Measurements from ENCODE around the gene SMIM38.

SMIM38 gene

GRCh38 chr11:69171476-69172240 is 15.9 kb downstream of the SMIM38 start:
- no peaks in the 10 kb centered on the region for H4K20me1 ChIP-seq (ENCODE audit: insufficient read depth, low read length)
- H3K4me1 ChIP-seq (ENCODE audit: insufficient read depth, low read length) = no peaks in the 10 kb centered on the region
- no peak overlapping the region for H3K27ac ChIP-seq (ENCODE audit: low read length)
- H2AFZ ChIP-seq (ENCODE audit: low read depth, low read length) = no peak overlapping the region
- H3K36me3 ChIP-seq (ENCODE audit: insufficient read depth, low read length) = no peaks in the 10 kb centered on the region
- no peaks in the 10 kb centered on the region for H3K9me3 ChIP-seq (ENCODE audit: insufficient read depth, low read length, severe bottlenecking)
- no peak for ATAC-seq (ENCODE audit: insufficient read depth, low read depth)
- no peak overlapping the region for H3K4me2 ChIP-seq (ENCODE audit: insufficient read depth, low read length)
- no peak overlapping the region for H3K4me3 ChIP-seq (ENCODE audit: low read depth in 1 of 2, low read length in 2 of 2)
- H3K9ac ChIP-seq (ENCODE audit: low read depth, low read length) = no peak overlapping the region
- TF ChIP-seq CTCF (IDR thresholded peaks at IDR 0.05; ENCODE audit: borderline replicate concordance, extremely low read depth, low read length, poor library complexity, severe bottlenecking) (no peak), EZH2 (IDR thresholded peaks at IDR 0.05; ENCODE audit: borderline replicate concordance, low read depth, low read length, severe bottlenecking) (no peak)
- H3K27me3 ChIP-seq (ENCODE audit: insufficient read depth, low read length, poor library complexity) = peaks cover 4% of the 10 kb centered on the region
- no peak for DNase-seq
- no peaks in the 10 kb centered on the region for H3K79me2 ChIP-seq (ENCODE audit: insufficient read depth, low read length)

- H3K9me3 ChIP-seq (ENCODE audit: insufficient read depth, low read length, severe bottlenecking) = no peaks in the 10 kb centered on the region
- H3K4me3 ChIP-seq (ENCODE audit: low read depth in 1 of 2, low read length in 2 of 2) = no peak overlapping the region
- ATAC-seq (ENCODE audit: insufficient read depth, low read depth) = no peak
- no peak for DNase-seq
- no peak overlapping the region for H3K9ac ChIP-seq (ENCODE audit: low read depth, low read length)
- no peaks in the 10 kb centered on the region for H4K20me1 ChIP-seq (ENCODE audit: insufficient read depth, low read length)
- no peak overlapping the region for H2AFZ ChIP-seq (ENCODE audit: low read depth, low read length)
- no peaks in the 10 kb centered on the region for H3K4me1 ChIP-seq (ENCODE audit: insufficient read depth, low read length)
- H3K27me3 ChIP-seq (ENCODE audit: insufficient read depth, low read length, poor library complexity) = peaks cover 4% of the 10 kb centered on the region
- no peak overlapping the region for H3K27ac ChIP-seq (ENCODE audit: low read length)
- no peak overlapping the region for H3K4me2 ChIP-seq (ENCODE audit: insufficient read depth, low read length)
- TF ChIP-seq CTCF (IDR thresholded peaks at IDR 0.05; ENCODE audit: borderline replicate concordance, extremely low read depth, low read length, poor library complexity, severe bottlenecking) (no peak), EZH2 (IDR thresholded peaks at IDR 0.05; ENCODE audit: borderline replicate concordance, low read depth, low read length, severe bottlenecking) (no peak)
- H3K79me2 ChIP-seq (ENCODE audit: insufficient read depth, low read length) = no peaks in the 10 kb centered on the region
- H3K36me3 ChIP-seq (ENCODE audit: insufficient read depth, low read length) = no peaks in the 10 kb centered on the region
Observed at GRCh38 chr11:69172674-69173073, 16.9 kb downstream of the SMIM38 start.

GRCh38 chr11:69173331-69173730 is 17.6 kb downstream of the SMIM38 start:
- Histone ChIP-seq H3K4me3 (ENCODE audit: low read depth in 1 of 2, low read length in 2 of 2) (no peak overlapping the region), H3K27ac (ENCODE audit: low read length) (no peak overlapping the region), H3K36me3 (ENCODE audit: insufficient read depth, low read length) (no peaks in the 10 kb centered on the region), H3K4me1 (ENCODE audit: insufficient read depth, low read length) (no peaks in the 10 kb centered on the region), H3K9ac (ENCODE audit: low read depth, low read length) (no peak overlapping the region), H3K79me2 (ENCODE audit: insufficient read depth, low read length) (no peaks in the 10 kb centered on the region), H4K20me1 (ENCODE audit: insufficient read depth, low read length) (no peaks in the 10 kb centered on the region), H3K4me2 (ENCODE audit: insufficient read depth, low read length) (no peak overlapping the region), H3K27me3 (ENCODE audit: insufficient read depth, low read length, poor library complexity) (peaks cover 4% of the 10 kb centered on the region), H3K9me3 (ENCODE audit: insufficient read depth, low read length, severe bottlenecking) (no peaks in the 10 kb centered on the region), H2AFZ (ENCODE audit: low read depth, low read length) (no peak overlapping the region)
- ATAC-seq (ENCODE audit: insufficient read depth, low read depth) (no peak), DNase-seq (no peak)
- TF ChIP-seq EZH2 (IDR thresholded peaks at IDR 0.05; ENCODE audit: borderline replicate concordance, low read depth, low read length, severe bottlenecking) (no peak), CTCF (IDR thresholded peaks at IDR 0.05; ENCODE audit: borderline replicate concordance, extremely low read depth, low read length, poor library complexity, severe bottlenecking) (no peak)

Data from DND-41 (cell line).